Heart left ventricle (tissue), 13 donors: ENCODE data around the gene PGAP1.

Experiments used
- CTCF ChIP-seq, 12 donors: fragments of 200-600 bp; sonication (generic) in 4 of 12; IDR thresholded peaks; one replicate each; pipeline versions ENCODE4 v1.5.0 to v1.8.0; 2018 to 2022; ENCODE audit warnings: antibody characterized with exemption in 12 of 12, mild to moderate bottlenecking in 5 of 12
- POLR2A ChIP-seq, 2 donors: fragments of 450-650 bp; IDR thresholded peaks; one replicate each; pipeline ENCODE4 v1.6.1; 2017; ENCODE audit warnings: antibody characterized with exemption in 2 of 2, mild to moderate bottlenecking in 2 of 2, moderate library complexity in 2 of 2
- donor health status: ischemic (EF 13 %, LVEDD 7.1; RV severe dilation, severe dysfunction).
- donor health status: DM: no; HTN: yes; CAD: no.
- donor health status: DM: no; HTN: no; CAD: no.
- donor health status: ischemic (EF 25% LVEDD 6.9; RV normal size, moderate dysfunction).
- donor health status: ischemic (EF 25% LVEDD 5.7; RV mildly dilated, moderate dysfunction).
- donor health status: ischemic (EF 35%, LVEDD 5.7; RV mildly dilated, moderate dysfunction).
- donor health status: nonischemic (EF 11% LVEDD 7.7; RV severe dilation, severe dysfunction).
- donor health status: DM: yes; HTN: yes; CAD: no.
- donor health status: PGD.
- donor health status: ischemic (EF 29% LVEDD 5.4; RV normal size, mild dysfunction).
- donor health status: nonischemic (EF 23%, LVEDD 6.1; RV moderate dilation, normal function).

- TF ChIP-seq CTCF (IDR thresholded peaks at IDR 0.05) (no peak), POLR2A (IDR thresholded peaks at IDR 0.05) (no peak)
Measured at GRCh38 chr2:196876364-196876763, 50.1 kb downstream of the PGAP1 start.
